OCI-LY3 (cell line): ENCODE results near the gene GMNC.

Experiments used
- EZH2phosphoT487 ChIP-seq: fragments of 200-600 bp; shearing (Covaris generic); IDR thresholded peaks from 2 replicates; pipeline ENCODE4 v1.6.1; 2018; ENCODE audit warnings: antibody characterized with exemption, mixed run types, low read depth
- TF ChIP-seq, protein P1 (sequence below): fragments of 200-600, 300-600 bp; sonication (generic); IDR thresholded peaks from 2 replicates; pipeline ENCODE4 v1.5.1; 2014; ENCODE audit warnings: antibody characterized with exemption, low read length, low read depth

DNA sequence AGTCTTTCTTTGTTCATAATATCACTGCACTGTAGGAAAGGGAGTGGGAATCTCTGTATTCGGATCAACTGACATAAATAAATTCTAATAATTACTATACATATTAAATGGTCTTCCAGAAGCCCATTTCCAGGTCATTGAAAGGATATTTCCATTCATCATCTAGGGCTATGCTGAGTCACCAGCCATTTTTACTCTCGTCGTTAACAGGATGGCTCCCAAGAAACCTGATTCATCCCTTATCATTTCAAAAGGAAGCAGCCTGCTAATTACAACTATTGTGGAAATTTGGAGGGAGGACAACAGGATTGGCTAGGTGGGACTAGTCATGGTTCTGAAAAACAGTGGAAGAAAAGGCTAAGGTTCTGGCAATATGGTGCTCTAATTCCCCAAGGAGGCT, 13.6 kb downstream of the GMNC start:
- TF ChIP-seq, protein P1, sequence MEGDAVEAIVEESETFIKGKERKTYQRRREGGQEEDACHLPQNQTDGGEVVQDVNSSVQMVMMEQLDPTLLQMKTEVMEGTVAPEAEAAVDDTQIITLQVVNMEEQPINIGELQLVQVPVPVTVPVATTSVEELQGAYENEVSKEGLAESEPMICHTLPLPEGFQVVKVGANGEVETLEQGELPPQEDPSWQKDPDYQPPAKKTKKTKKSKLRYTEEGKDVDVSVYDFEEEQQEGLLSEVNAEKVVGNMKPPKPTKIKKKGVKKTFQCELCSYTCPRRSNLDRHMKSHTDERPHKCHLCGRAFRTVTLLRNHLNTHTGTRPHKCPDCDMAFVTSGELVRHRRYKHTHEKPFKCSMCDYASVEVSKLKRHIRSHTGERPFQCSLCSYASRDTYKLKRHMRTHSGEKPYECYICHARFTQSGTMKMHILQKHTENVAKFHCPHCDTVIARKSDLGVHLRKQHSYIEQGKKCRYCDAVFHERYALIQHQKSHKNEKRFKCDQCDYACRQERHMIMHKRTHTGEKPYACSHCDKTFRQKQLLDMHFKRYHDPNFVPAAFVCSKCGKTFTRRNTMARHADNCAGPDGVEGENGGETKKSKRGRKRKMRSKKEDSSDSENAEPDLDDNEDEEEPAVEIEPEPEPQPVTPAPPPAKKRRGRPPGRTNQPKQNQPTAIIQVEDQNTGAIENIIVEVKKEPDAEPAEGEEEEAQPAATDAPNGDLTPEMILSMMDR = no peak
- TF ChIP-seq EZH2phosphoT487 = no peak
